IMR-90 (cell line): ENCODE data around the gene PAK4. TPM values are rescaled to one million over a fixed set of nuclear protein-coding genes. Genes with fewer than 3 reads are reported as not detected.

Experiments
- ATAC-seq: fragments of 200-7000 bp; cut with Tn5 transposase; 2 replicates; pipeline ENCODE4 v1.9.1; 2020; ENCODE audit warnings: low read depth, mild to moderate bottlenecking, moderate library complexity
- BruUV-seq: library from RNA; stranded (reverse); fragments of 400-500 nt; replicated peaks from 2 replicates; lab custom pipeline; 2021; lab: Mats Ljungman, UMichigan
- CTCF ChIA-PET: fragments of 300-600 bp; formaldehyde crosslinking; extraction: SDS; loops from one replicate; lab custom pipeline; 2021; ENCODE audit warnings: antibody characterized with exemption; lab: Yijun Ruan, JAX
- POLR2A ChIA-PET: fragments of 300-600 bp; sonication (Branson Sonifier 250); formaldehyde crosslinking; loops from one replicate; lab custom pipeline; 2022; ENCODE audit warnings: antibody characterized with exemption; ENCODE audit not compliant: unreplicated experiment; lab: Charles Lee
- DNase-seq: peaks from one replicate; pipeline ENCODE4 v3.0.0; 2013
- H2AFZ ChIP-seq: replicated peaks from 2 replicates; pipeline ENCODE3; 2013; ENCODE audit warnings: low read length, mild to moderate bottlenecking; ENCODE audit not compliant: poor library complexity
- H2AK5ac ChIP-seq: 2 replicates; pipeline ENCODE4 v1.6.1; 2013; ENCODE audit warnings: low read depth, low read length, inconsistent platforms
- H2AK9ac ChIP-seq: replicated peaks from 2 replicates; pipeline ENCODE3; 2013; ENCODE audit warnings: mild to moderate bottlenecking, low read depth, low read length, moderate library complexity; ENCODE audit not compliant: poor library complexity
- H2BK120ac ChIP-seq: 2 replicates; pipeline ENCODE4 v1.6.1; 2013; ENCODE audit warnings: low read depth, low read length, inconsistent platforms
- H2BK15ac ChIP-seq: 3 replicates; pipeline ENCODE4 v1.6.1; 2013; ENCODE audit warnings: low read depth, low read length, inconsistent platforms
- H2BK20ac ChIP-seq: 2 replicates; pipeline ENCODE4 v1.6.1; 2013; ENCODE audit warnings: low read depth, mild to moderate bottlenecking, inconsistent platforms, low read length, moderate library complexity
- H2BK5ac ChIP-seq: 2 replicates; pipeline ENCODE4 v1.6.1; 2013; ENCODE audit warnings: mild to moderate bottlenecking, low read depth, low read length, inconsistent platforms; ENCODE audit not compliant: poor library complexity, severe bottlenecking
- H3K14ac ChIP-seq: replicated peaks from 2 replicates; pipeline ENCODE4 v1.6.1; 2013; ENCODE audit warnings: low read depth, low read length, inconsistent platforms
- H3K18ac ChIP-seq: 2 replicates; pipeline ENCODE4 v1.6.1; 2013; ENCODE audit warnings: low read depth, low read length, control low read depth
- H3K23ac ChIP-seq: 2 replicates; pipeline ENCODE4 v1.6.1; 2013; ENCODE audit warnings: low read depth, low read length, inconsistent platforms
- H3K27ac ChIP-seq: 2 replicates; pipeline ENCODE4 v1.5.1; 2013; ENCODE audit warnings: mild to moderate bottlenecking, control low read depth, low read length; ENCODE audit not compliant: insufficient read depth
- H3K27me3 ChIP-seq: 2 replicates; pipeline ENCODE4 v1.6.1; 2013; ENCODE audit warnings: low read length; ENCODE audit not compliant: control insufficient read depth, insufficient read depth
- H3K36me3 ChIP-seq: 2 replicates; pipeline ENCODE4 v1.6.1; 2013; ENCODE audit warnings: low read length, mixed read lengths; ENCODE audit not compliant: control insufficient read depth, insufficient read depth
- H3K4ac ChIP-seq: 2 replicates; pipeline ENCODE4 v1.6.1; 2013; ENCODE audit warnings: low read depth, low read length, inconsistent platforms
- H3K4me1 ChIP-seq: 2 replicates; pipeline ENCODE4 v1.6.1; 2013; ENCODE audit warnings: low read length, mixed read lengths; ENCODE audit not compliant: control insufficient read depth, insufficient read depth
- H3K4me2 ChIP-seq: 2 replicates; pipeline ENCODE4 v1.6.1; 2013; ENCODE audit warnings: low read depth, mild to moderate bottlenecking, control low read depth, low read length, moderate library complexity
- H3K4me3 ChIP-seq: 2 replicates; pipeline ENCODE4 v1.5.1; 2013; ENCODE audit warnings: low read depth, mild to moderate bottlenecking, control low read depth, low read length, moderate library complexity; ENCODE audit not compliant: insufficient read depth
- H3K56ac ChIP-seq: 2 replicates; pipeline ENCODE4 v1.6.1; 2013; ENCODE audit warnings: low read length, inconsistent platforms; ENCODE audit not compliant: insufficient read depth; ENCODE audit errors: extremely low read depth
- H3K79me1 ChIP-seq, 2 experiments: 2 replicates each; pipeline ENCODE4 v1.6.1; 2013; ENCODE audit warnings: low read length in 2 of 2, inconsistent platforms in 1 of 2, low read depth in 1 of 2
- H3K9ac ChIP-seq: 2 replicates; pipeline ENCODE4 v1.6.1; 2013; ENCODE audit warnings: low read depth, low read length, control low read depth
- H3K9me1 ChIP-seq: 2 replicates; pipeline ENCODE4 v1.6.1; 2013; ENCODE audit warnings: low read length, inconsistent platforms; ENCODE audit not compliant: insufficient read depth
- H3K9me3 ChIP-seq: 2 replicates; pipeline ENCODE4 v1.6.1; 2013; ENCODE audit warnings: low read length; ENCODE audit not compliant: control insufficient read depth, insufficient read depth
- H4K20me1 ChIP-seq: 2 replicates; pipeline ENCODE4 v1.6.1; 2013; ENCODE audit warnings: low read length, inconsistent platforms; ENCODE audit not compliant: insufficient read depth
- H4K5ac ChIP-seq: 2 replicates; pipeline ENCODE4 v1.6.1; 2013; ENCODE audit warnings: mild to moderate bottlenecking, low read depth, low read length, control low read depth
- H4K8ac ChIP-seq, 2 experiments: 2 replicates each; pipeline ENCODE4 v1.6.1; 2013; ENCODE audit warnings: low read depth in 2 of 2, low read length in 2 of 2, control low read depth in 1 of 2, inconsistent platforms in 1 of 2
- H4K91ac ChIP-seq: 2 replicates; pipeline ENCODE4 v1.6.1; 2013; ENCODE audit warnings: low read depth, low read length, inconsistent platforms; ENCODE audit not compliant: insufficient read depth
- NFE2L2 ChIP-seq: fragments of 150-350 bp; IDR thresholded peaks from 2 replicates; pipeline ENCODE4 v1.6.1; 2016; ENCODE audit warnings: low read depth, mild to moderate bottlenecking, low read length
- RAD21 ChIP-seq: IDR thresholded peaks from 2 replicates; pipeline ENCODE4 v1.6.1; 2012; ENCODE audit warnings: low read length, improper control_type of control experiment
- SMC3 ChIP-seq: fragments of 150-350 bp; IDR thresholded peaks from 2 replicates; pipeline ENCODE4 v1.6.1; 2016; ENCODE audit warnings: low read depth, mild to moderate bottlenecking, antibody characterized with exemption, low read length, moderate library complexity
- WGBS, 2 experiments: methylation state at CpG; one replicate each; pipeline versions ENCODE4 v1.1.5 to v1.1.7; 2013; ENCODE audit warnings: missing lambda C conversion rate in 2 of 2; ENCODE audit not compliant: insufficient read length in 1 of 2; ENCODE audit errors: extremely low coverage in 2 of 2; 5-methylcytosine and 5-hydroxymethylcytosine counted together
- dilution Hi-C: fragments of 300-500 bp; cut with HindIII; formaldehyde crosslinking; loops from one replicate; pipeline ENCODE4 v1.14.3; 2018; ENCODE audit warnings: low sequenced_read_pairs; ENCODE audit not compliant: unreplicated experiment
- in situ Hi-C: fragments of 300-500 bp; cut with MboI; formaldehyde crosslinking; loops from 3 replicates; pipeline ENCODE4 v1.14.3; 2019; ENCODE audit warnings: low sequenced_read_pairs, inconsistent platforms, mixed read lengths
- intact Hi-C: fragments of 100-400 bp; cut with micrococcal nuclease; formaldehyde crosslinking; loops from 2 replicates; pipeline ENCODE4 v1.10.0; 2022
- polyA plus RNA-seq, 3 experiments: library from polyadenylated mRNA; depleted of rRNA; stranded (reverse); fragments of >200 nt; gene quantifications; 2 replicates each; pipeline ENCODE4 v1.2.3, GENCODE V29; 2012; ENCODE audit warnings: low replicate concordance in 1 of 3
- total RNA-seq: library from RNA; depleted of rRNA; stranded (reverse); fragments of >200 nt; gene quantifications from 2 replicates; pipeline ENCODE4 v1.2.3, GENCODE V29; 2012

The PAK4 gene
- total and polyA plus RNA-seq, 2 of the 4 experiments (the other 2 are of a cell fraction) = 2.0 to 27.2 TPM

DNA sequence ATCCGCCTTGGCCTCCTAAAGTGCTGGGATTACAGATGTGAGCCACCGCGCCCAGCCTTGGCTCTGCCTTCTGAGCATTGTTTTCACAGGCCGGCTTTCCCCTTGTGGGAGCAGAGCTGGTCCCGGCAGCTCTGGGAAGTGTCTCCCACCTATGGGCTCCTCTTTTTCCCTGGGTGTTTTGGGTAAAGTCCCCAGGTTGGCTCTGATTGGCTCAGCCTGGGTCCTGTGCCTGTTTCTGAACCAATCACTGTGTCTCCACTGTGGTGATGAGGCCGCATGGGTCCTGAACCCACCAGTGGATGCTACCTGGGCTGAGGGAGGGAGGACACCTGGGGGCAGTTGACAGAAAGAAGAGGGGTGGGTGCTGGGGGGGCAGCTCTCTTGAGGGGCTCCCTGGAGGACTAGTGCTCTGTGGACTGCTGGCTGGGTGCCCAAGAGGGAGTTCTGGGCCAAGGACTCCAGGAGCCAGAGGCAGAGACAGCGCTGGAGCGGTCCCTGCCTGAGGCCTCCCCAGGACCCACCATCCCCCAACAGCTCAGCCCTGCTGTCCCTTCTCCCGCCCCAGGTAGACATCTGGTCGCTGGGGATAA is 51.6 kb downstream of the PAK4 start:
- Histone ChIP-seq H2BK20ac (no peak overlapping the region), H3K23ac (no peak overlapping the region), H4K91ac (no peak overlapping the region), H3K36me3 (peaks cover 57% of the 10 kb centered on the region), H4K8ac (no peak overlapping the region), H3K27ac (no peak overlapping the region), H3K4me2 (no peak overlapping the region), H3K4me3 (no peak overlapping the region), H4K20me1 (no peaks in the 10 kb centered on the region), H3K56ac (no peak overlapping the region), H4K5ac (no peak overlapping the region), H2BK5ac (no peak overlapping the region), H3K14ac (no peak overlapping the region), H2BK120ac (no peak overlapping the region), H3K4ac (no peak overlapping the region), H3K9me1 (no peaks in the 10 kb centered on the region), H3K79me1 (no peaks in the 10 kb centered on the region), H2BK15ac (no peak overlapping the region), H2AFZ (no peak overlapping the region), H2AK5ac (no peak overlapping the region), H3K4me1 (no peaks in the 10 kb centered on the region), H3K27me3 (no peaks in the 10 kb centered on the region), H2AK9ac (no peak overlapping the region), H3K9me3 (no peaks in the 10 kb centered on the region), H3K9ac (no peak overlapping the region), H3K18ac (no peak overlapping the region)
- CTCF ChIA-PET = interaction anchor here (0.6 kb wide), 1 partner anchor 11 kb away, joined by 3 read pairs; no protein-coding TSS in a partner anchor
- BruUV-seq = no TSS peak
- WGBS, 2 experiments = no CpG with 5 or more reads among the region's 10 CpGs
- no peak for ATAC-seq
- intact Hi-C loops = no loop called here
- POLR2A ChIA-PET = no interaction called here
- dilution Hi-C loops = no loop called here
- in situ Hi-C loops = no loop called here
- TF ChIP-seq NFE2L2 (no peak), RAD21 (no peak), SMC3 (no peak)
- no peak for DNase-seq
